IMR-90 (cell line): ENCODE data around the gene SDCCAG8. TPM values are rescaled to one million over a fixed set of nuclear protein-coding genes. Genes with fewer than 3 reads are reported as not detected.

ENCODE experiments used
- ATAC-seq: fragments of 200-7000 bp; cut with Tn5 transposase; 2 replicates; pipeline ENCODE4 v1.9.1; 2020; ENCODE audit warnings: low read depth, mild to moderate bottlenecking, moderate library complexity
- BruUV-seq: library from RNA; stranded (reverse); fragments of 400-500 nt; replicated peaks from 2 replicates; lab custom pipeline; 2021; lab: Mats Ljungman, UMichigan
- CTCF ChIA-PET: fragments of 300-600 bp; formaldehyde crosslinking; extraction: SDS; loops from one replicate; lab custom pipeline; 2021; ENCODE audit warnings: antibody characterized with exemption; lab: Yijun Ruan, JAX
- POLR2A ChIA-PET: fragments of 300-600 bp; sonication (Branson Sonifier 250); formaldehyde crosslinking; loops from one replicate; lab custom pipeline; 2022; ENCODE audit warnings: antibody characterized with exemption; ENCODE audit not compliant: unreplicated experiment; lab: Charles Lee
- DNase-seq: peaks from one replicate; pipeline ENCODE4 v3.0.0; 2013
- H2AFZ ChIP-seq: replicated peaks from 2 replicates; pipeline ENCODE3; 2013; ENCODE audit warnings: low read length, mild to moderate bottlenecking; ENCODE audit not compliant: poor library complexity
- H2AK5ac ChIP-seq: 2 replicates; pipeline ENCODE4 v1.6.1; 2013; ENCODE audit warnings: low read depth, low read length, inconsistent platforms
- H2AK9ac ChIP-seq: replicated peaks from 2 replicates; pipeline ENCODE3; 2013; ENCODE audit warnings: mild to moderate bottlenecking, low read depth, low read length, moderate library complexity; ENCODE audit not compliant: poor library complexity
- H2BK120ac ChIP-seq: 2 replicates; pipeline ENCODE4 v1.6.1; 2013; ENCODE audit warnings: low read depth, low read length, inconsistent platforms
- H2BK15ac ChIP-seq: 3 replicates; pipeline ENCODE4 v1.6.1; 2013; ENCODE audit warnings: low read depth, low read length, inconsistent platforms
- H2BK20ac ChIP-seq: 2 replicates; pipeline ENCODE4 v1.6.1; 2013; ENCODE audit warnings: low read depth, mild to moderate bottlenecking, inconsistent platforms, low read length, moderate library complexity
- H2BK5ac ChIP-seq: 2 replicates; pipeline ENCODE4 v1.6.1; 2013; ENCODE audit warnings: mild to moderate bottlenecking, low read depth, low read length, inconsistent platforms; ENCODE audit not compliant: poor library complexity, severe bottlenecking
- H3K14ac ChIP-seq: replicated peaks from 2 replicates; pipeline ENCODE4 v1.6.1; 2013; ENCODE audit warnings: low read depth, low read length, inconsistent platforms
- H3K18ac ChIP-seq: 2 replicates; pipeline ENCODE4 v1.6.1; 2013; ENCODE audit warnings: low read depth, low read length, control low read depth
- H3K23ac ChIP-seq: 2 replicates; pipeline ENCODE4 v1.6.1; 2013; ENCODE audit warnings: low read depth, low read length, inconsistent platforms
- H3K27ac ChIP-seq: 2 replicates; pipeline ENCODE4 v1.5.1; 2013; ENCODE audit warnings: mild to moderate bottlenecking, control low read depth, low read length; ENCODE audit not compliant: insufficient read depth
- H3K27me3 ChIP-seq: 2 replicates; pipeline ENCODE4 v1.6.1; 2013; ENCODE audit warnings: low read length; ENCODE audit not compliant: control insufficient read depth, insufficient read depth
- H3K36me3 ChIP-seq: 2 replicates; pipeline ENCODE4 v1.6.1; 2013; ENCODE audit warnings: low read length, mixed read lengths; ENCODE audit not compliant: control insufficient read depth, insufficient read depth
- H3K4ac ChIP-seq: 2 replicates; pipeline ENCODE4 v1.6.1; 2013; ENCODE audit warnings: low read depth, low read length, inconsistent platforms
- H3K4me1 ChIP-seq: 2 replicates; pipeline ENCODE4 v1.6.1; 2013; ENCODE audit warnings: low read length, mixed read lengths; ENCODE audit not compliant: control insufficient read depth, insufficient read depth
- H3K4me2 ChIP-seq: 2 replicates; pipeline ENCODE4 v1.6.1; 2013; ENCODE audit warnings: low read depth, mild to moderate bottlenecking, control low read depth, low read length, moderate library complexity
- H3K4me3 ChIP-seq: 2 replicates; pipeline ENCODE4 v1.5.1; 2013; ENCODE audit warnings: low read depth, mild to moderate bottlenecking, control low read depth, low read length, moderate library complexity; ENCODE audit not compliant: insufficient read depth
- H3K56ac ChIP-seq: 2 replicates; pipeline ENCODE4 v1.6.1; 2013; ENCODE audit warnings: low read length, inconsistent platforms; ENCODE audit not compliant: insufficient read depth; ENCODE audit errors: extremely low read depth
- H3K79me1 ChIP-seq, 2 experiments: 2 replicates each; pipeline ENCODE4 v1.6.1; 2013; ENCODE audit warnings: low read length in 2 of 2, inconsistent platforms in 1 of 2, low read depth in 1 of 2
- H3K9ac ChIP-seq: 2 replicates; pipeline ENCODE4 v1.6.1; 2013; ENCODE audit warnings: low read depth, low read length, control low read depth
- H3K9me1 ChIP-seq: 2 replicates; pipeline ENCODE4 v1.6.1; 2013; ENCODE audit warnings: low read length, inconsistent platforms; ENCODE audit not compliant: insufficient read depth
- H3K9me3 ChIP-seq: 2 replicates; pipeline ENCODE4 v1.6.1; 2013; ENCODE audit warnings: low read length; ENCODE audit not compliant: control insufficient read depth, insufficient read depth
- H4K20me1 ChIP-seq: 2 replicates; pipeline ENCODE4 v1.6.1; 2013; ENCODE audit warnings: low read length, inconsistent platforms; ENCODE audit not compliant: insufficient read depth
- H4K5ac ChIP-seq: 2 replicates; pipeline ENCODE4 v1.6.1; 2013; ENCODE audit warnings: mild to moderate bottlenecking, low read depth, low read length, control low read depth
- H4K8ac ChIP-seq, 2 experiments: 2 replicates each; pipeline ENCODE4 v1.6.1; 2013; ENCODE audit warnings: low read depth in 2 of 2, low read length in 2 of 2, control low read depth in 1 of 2, inconsistent platforms in 1 of 2
- H4K91ac ChIP-seq: 2 replicates; pipeline ENCODE4 v1.6.1; 2013; ENCODE audit warnings: low read depth, low read length, inconsistent platforms; ENCODE audit not compliant: insufficient read depth
- CHD1 ChIP-seq: IDR thresholded peaks from 2 replicates; pipeline ENCODE4 v1.6.1; 2012; ENCODE audit warnings: low read depth, low read length, improper control_type of control experiment
- WGBS, 2 experiments: methylation state at CpG; one replicate each; pipeline versions ENCODE4 v1.1.5 to v1.1.7; 2013; ENCODE audit warnings: missing lambda C conversion rate in 2 of 2; ENCODE audit not compliant: insufficient read length in 1 of 2; ENCODE audit errors: extremely low coverage in 2 of 2; 5-methylcytosine and 5-hydroxymethylcytosine counted together
- dilution Hi-C: fragments of 300-500 bp; cut with HindIII; formaldehyde crosslinking; loops from one replicate; pipeline ENCODE4 v1.14.3; 2018; ENCODE audit warnings: low sequenced_read_pairs; ENCODE audit not compliant: unreplicated experiment
- in situ Hi-C: fragments of 300-500 bp; cut with MboI; formaldehyde crosslinking; loops from 3 replicates; pipeline ENCODE4 v1.14.3; 2019; ENCODE audit warnings: low sequenced_read_pairs, inconsistent platforms, mixed read lengths
- intact Hi-C: fragments of 100-400 bp; cut with micrococcal nuclease; formaldehyde crosslinking; loops from 2 replicates; pipeline ENCODE4 v1.10.0; 2022
- polyA plus RNA-seq, 3 experiments: library from polyadenylated mRNA; depleted of rRNA; stranded (reverse); fragments of >200 nt; gene quantifications; 2 replicates each; pipeline ENCODE4 v1.2.3, GENCODE V29; 2012; ENCODE audit warnings: low replicate concordance in 1 of 3
- total RNA-seq: library from RNA; depleted of rRNA; stranded (reverse); fragments of >200 nt; gene quantifications from 2 replicates; pipeline ENCODE4 v1.2.3, GENCODE V29; 2012

Gene SDCCAG8
- total and polyA plus RNA-seq, 2 of the 4 experiments (the other 2 are of a cell fraction), result 25.2 to 46.8 TPM

DNA sequence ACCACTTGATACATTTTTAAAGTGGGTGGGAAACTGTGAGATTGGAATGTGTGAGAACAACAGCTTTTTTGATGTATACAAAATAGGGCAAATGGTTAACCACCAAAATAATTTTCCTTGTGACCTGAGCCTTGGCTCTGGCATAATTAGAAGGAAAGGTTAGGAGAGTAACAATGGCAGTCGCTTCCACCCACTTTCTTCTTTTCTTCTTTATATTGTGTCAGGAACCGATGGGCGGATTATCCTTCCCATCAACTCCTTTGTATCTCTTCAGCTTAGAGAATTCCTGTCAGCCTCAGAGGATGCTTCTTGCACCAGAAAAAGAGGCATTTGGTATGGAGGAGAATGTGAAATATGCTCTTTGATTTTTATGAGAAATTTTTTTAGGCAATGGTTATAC is 90.6 kb downstream of the SDCCAG8 start:
- dilution Hi-C loops, result no loop called here
- in situ Hi-C loops, result no loop called here
- no peak overlapping the region for H3K56ac ChIP-seq

More for the DNA sequence above, 90.6 kb downstream of the SDCCAG8 start:
- Histone ChIP-seq H2AK9ac (no peak overlapping the region), H3K4me2 (no peak overlapping the region), H3K27me3 (no peaks in the 10 kb centered on the region), H3K23ac (no peak overlapping the region), H3K18ac (no peak overlapping the region), H2AK5ac (no peak overlapping the region), H4K5ac (no peak overlapping the region), H3K9me1 (no peaks in the 10 kb centered on the region; the same call in 1 of the 2 replicates), H3K4ac (no peak overlapping the region), H3K27ac (no peak overlapping the region), H2BK15ac (no peak overlapping the region), H3K4me1 (no peaks in the 10 kb centered on the region), H3K4me3 (no peak overlapping the region), H4K20me1 (no peaks in the 10 kb centered on the region; the same call in 1 of the 2 replicates), H3K14ac (no peak overlapping the region), H4K91ac (no peak overlapping the region), H4K8ac (no peak overlapping the region), H2BK20ac (no peak overlapping the region), H2AFZ (no peak overlapping the region), H3K79me1 (no peaks in the 10 kb centered on the region), H2BK120ac (no peak overlapping the region), H3K36me3 (peaks cover 7% of the 10 kb centered on the region; the same call in 1 of the 2 replicates), H3K9ac (no peak overlapping the region), H2BK5ac (no peak overlapping the region), H3K9me3 (no peaks in the 10 kb centered on the region)
- no peak for TF ChIP-seq CHD1
- ChIA-PET POLR2A (no interaction called here), CTCF (no interaction called here)
- BruUV-seq, result no TSS peak
- DNase-seq (no peak), ATAC-seq (no peak)
- no CpG with 5 or more reads among the region's 3 CpGs for WGBS, 2 experiments
- intact Hi-C loops, result loop anchor here (5.0 kb wide), 1 partner anchor 361 kb away; no protein-coding TSS in a partner anchor
